Neural crest cell (in vitro differentiated cells): ENCODE results near the gene HES7. TPM values are rescaled to one million over a fixed set of nuclear protein-coding genes. Genes with fewer than 3 reads are reported as not detected.
A peak's percentile ranks its signal among the peaks of the same experiment; 100 is the strongest.

Experiments used
- DNase-seq: peaks from one replicate; pipeline ENCODE4 v3.0.0; 2021; ENCODE audit warnings: low read depth, mixed read lengths, low spot score
- H3K27ac Mint-ChIP-seq: one replicate; pipeline ENCODE4 v1.8.0; 2021; ENCODE audit warnings: mild to moderate bottlenecking, mixed read lengths; ENCODE audit not compliant: unreplicated experiment
- H3K27me3 Mint-ChIP-seq: 2 replicates; pipeline ENCODE4 v1.8.0; 2021; ENCODE audit warnings: low read depth, mild to moderate bottlenecking, mixed read lengths
- H3K36me3 Mint-ChIP-seq: 2 replicates; pipeline ENCODE4 v1.8.0; 2021; ENCODE audit warnings: low read depth, mild to moderate bottlenecking, mixed read lengths
- H3K4me1 Mint-ChIP-seq: 2 replicates; pipeline ENCODE4 v1.8.0; 2021; ENCODE audit warnings: mixed read lengths
- H3K4me3 Mint-ChIP-seq: one replicate; pipeline ENCODE4 v1.8.0; 2021; ENCODE audit warnings: mild to moderate bottlenecking, mixed read lengths
- H3K9me3 Mint-ChIP-seq: 2 replicates; pipeline ENCODE4 v1.8.0; 2021; ENCODE audit warnings: mixed read lengths
- total RNA-seq: library from RNA; stranded (reverse); gene quantifications from 2 replicates; pipeline ENCODE4 v1.2.1, GENCODE V29; 2021
- TF ChIP-seq, protein P1 (sequence below): fragments of 200-600 bp; sonication (generic); conservative IDR thresholded peaks from 2 replicates; pipeline ENCODE4 v1.5.0; 2021; ENCODE audit warnings: antibody characterized with exemption, mild to moderate bottlenecking

HES7 gene
- total RNA-seq, 1 donor from 2014 or later: 0.56 TPM

GRCh38 chr17:8122924-8123694, 797 bp downstream of the HES7 start:
- H3K4me1 Mint-ChIP-seq: peaks cover 74% of the 10 kb centered on the region
- peaks cover 90% of the 10 kb centered on the region for H3K27me3 Mint-ChIP-seq
- H3K36me3 Mint-ChIP-seq: peaks cover 15% of the 10 kb centered on the region
- TF ChIP-seq, protein P1, sequence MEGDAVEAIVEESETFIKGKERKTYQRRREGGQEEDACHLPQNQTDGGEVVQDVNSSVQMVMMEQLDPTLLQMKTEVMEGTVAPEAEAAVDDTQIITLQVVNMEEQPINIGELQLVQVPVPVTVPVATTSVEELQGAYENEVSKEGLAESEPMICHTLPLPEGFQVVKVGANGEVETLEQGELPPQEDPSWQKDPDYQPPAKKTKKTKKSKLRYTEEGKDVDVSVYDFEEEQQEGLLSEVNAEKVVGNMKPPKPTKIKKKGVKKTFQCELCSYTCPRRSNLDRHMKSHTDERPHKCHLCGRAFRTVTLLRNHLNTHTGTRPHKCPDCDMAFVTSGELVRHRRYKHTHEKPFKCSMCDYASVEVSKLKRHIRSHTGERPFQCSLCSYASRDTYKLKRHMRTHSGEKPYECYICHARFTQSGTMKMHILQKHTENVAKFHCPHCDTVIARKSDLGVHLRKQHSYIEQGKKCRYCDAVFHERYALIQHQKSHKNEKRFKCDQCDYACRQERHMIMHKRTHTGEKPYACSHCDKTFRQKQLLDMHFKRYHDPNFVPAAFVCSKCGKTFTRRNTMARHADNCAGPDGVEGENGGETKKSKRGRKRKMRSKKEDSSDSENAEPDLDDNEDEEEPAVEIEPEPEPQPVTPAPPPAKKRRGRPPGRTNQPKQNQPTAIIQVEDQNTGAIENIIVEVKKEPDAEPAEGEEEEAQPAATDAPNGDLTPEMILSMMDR: no peak
- H3K27ac Mint-ChIP-seq: peak overlapping the region; percentile 65
- H3K4me3 Mint-ChIP-seq: peak overlapping the region; percentile 88
- H3K9me3 Mint-ChIP-seq: peaks cover 3% of the 10 kb centered on the region
- peak; percentile 28 for DNase-seq

DNA sequence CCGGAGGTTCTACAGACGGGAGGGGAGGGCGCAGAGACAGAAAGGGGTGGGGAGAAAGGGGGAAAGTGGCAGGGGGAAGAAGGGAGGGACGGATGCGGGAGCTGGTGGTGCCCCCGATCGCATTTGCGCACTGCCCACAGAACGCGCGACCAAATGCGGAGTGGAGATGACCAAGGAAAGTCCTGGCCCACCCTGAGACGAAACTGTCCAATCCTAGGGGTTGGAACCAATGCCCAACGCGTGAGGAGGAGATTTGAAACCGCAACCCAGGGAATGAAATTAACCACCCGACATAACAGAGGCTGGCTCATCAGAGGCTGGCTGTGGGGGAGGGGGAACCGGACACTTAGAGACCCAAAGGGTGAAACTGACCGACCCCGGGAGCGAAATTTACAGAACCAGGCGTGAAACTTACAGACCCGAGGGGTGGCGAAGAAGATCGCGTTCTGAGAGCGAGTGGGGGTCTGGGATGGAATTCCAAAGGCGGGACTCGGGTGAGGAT, 1.4 kb downstream of the HES7 start:
- peak; percentile 11 for DNase-seq
- TF ChIP-seq, protein P1: no peak
- Mint-ChIP-seq H3K4me1 (peaks cover 80% of the 10 kb centered on the region), H3K27me3 (peaks cover 94% of the 10 kb centered on the region), H3K4me3 (peak overlapping the region; percentile 88), H3K36me3 (peaks cover 15% of the 10 kb centered on the region), H3K9me3 (peaks cover 3% of the 10 kb centered on the region), H3K27ac (no peak overlapping the region)

DNA sequence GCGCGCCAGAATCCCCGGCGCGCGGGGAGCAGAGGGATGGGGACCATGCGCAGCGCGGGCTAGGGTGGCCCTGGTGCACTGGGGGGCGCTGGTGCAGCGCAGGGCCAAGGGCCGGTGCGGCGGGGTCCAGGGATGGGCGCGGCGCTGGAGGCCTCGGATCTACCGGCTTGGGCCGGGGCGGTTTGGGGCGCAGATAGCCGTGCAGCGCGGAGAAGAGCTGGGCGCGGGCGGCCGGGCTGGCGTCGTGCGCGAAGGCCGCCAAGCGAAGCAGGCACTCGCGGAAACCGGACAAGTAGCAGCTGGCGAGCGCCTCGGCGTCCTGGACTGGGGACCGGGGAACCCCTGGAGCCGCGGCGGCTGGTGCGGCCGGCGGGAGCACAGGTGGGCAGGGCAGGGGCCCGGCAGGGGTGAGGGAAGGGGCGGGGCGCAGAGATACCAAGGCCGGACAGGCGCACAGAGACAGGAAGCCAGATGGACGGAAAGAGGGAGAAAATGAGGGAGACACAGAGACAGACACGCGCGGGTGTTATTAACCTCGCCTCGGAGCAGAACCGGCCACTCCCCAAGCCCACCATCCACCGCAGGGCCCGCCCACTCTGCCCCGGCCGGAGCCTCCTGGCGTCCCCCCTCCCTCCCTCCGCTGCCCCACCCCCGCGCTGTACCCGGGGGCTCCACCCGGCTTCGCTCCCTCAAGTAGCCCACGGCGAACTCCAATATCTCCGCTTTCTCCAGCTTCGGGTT, 2.1 kb downstream of the HES7 start:
- no peak overlapping the region for H3K27ac Mint-ChIP-seq
- peaks cover 15% of the 10 kb centered on the region for H3K36me3 Mint-ChIP-seq
- peaks cover 93% of the 10 kb centered on the region for H3K27me3 Mint-ChIP-seq
- peak; percentile 65 for DNase-seq
- TF ChIP-seq, protein P1: peak; percentile 53
- H3K4me3 Mint-ChIP-seq: peak overlapping the region; percentile 88
- H3K9me3 Mint-ChIP-seq: peaks cover 3% of the 10 kb centered on the region
- H3K4me1 Mint-ChIP-seq: peaks cover 76% of the 10 kb centered on the region

DNA sequence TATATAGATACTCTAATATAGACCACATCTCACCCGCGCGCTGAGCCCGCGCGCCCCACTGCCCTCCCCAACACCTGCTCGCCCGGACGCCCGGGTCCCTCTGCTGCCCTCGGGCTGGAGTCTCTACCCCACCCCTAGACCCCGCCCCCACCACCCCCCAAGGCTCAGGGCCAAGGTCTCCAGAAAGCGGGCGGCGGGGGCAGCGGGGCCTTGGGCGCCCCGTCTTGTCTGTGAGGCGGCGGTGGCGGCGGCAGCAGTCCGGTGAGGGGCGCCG, 2.6 kb downstream of the HES7 start:
- TF ChIP-seq, protein P1: no peak
- Mint-ChIP-seq H3K9me3 (peaks cover 3% of the 10 kb centered on the region), H3K4me3 (peak overlapping the region; percentile 96), H3K27ac (no peak overlapping the region), H3K27me3 (peaks cover 95% of the 10 kb centered on the region), H3K4me1 (peaks cover 72% of the 10 kb centered on the region), H3K36me3 (peaks cover 15% of the 10 kb centered on the region)
- no peak for DNase-seq

DNA sequence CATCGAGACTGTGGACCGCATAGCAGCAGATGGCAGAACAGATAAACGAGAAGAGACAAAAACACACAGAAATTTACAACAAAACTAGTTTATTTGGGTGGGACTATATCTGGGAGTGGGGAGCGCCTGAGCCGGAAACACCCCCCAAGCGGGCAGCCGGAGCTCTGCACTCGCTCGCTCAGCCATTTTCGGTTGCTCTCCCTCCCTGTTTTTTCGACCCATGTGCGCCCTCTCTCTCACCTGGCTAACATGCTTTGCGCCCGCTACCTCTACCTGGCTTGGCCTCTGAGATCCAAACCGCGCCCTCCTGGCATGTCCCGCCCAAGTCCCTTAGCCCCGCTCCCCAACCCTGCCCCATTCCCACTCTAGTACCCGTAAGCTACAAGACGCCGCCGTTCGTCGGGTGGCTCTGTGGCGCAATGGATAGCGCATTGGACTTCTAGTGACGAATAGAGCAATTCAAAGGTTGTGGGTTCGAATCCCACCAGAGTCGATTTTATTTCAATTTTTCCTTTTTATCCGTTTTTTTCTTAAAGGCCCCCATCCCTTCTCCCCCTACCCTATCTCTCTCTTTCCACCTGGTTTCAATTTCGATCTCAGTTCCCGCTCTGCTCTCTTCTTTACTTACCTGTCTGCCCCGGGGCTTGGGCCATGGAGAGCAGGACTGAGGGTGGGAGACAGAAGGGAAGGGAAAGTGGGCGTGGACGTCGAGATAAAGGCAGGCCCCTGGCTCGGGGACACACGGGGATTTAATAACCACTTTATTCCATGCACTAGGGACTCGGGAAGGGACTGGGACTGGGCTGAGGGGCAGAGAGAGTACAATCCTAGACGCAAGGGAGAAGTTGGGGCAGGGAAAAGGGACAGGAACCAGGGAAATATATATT, 3.1 kb downstream of the HES7 start:
- TF ChIP-seq, protein P1: peak; percentile 57
- peaks cover 3% of the 10 kb centered on the region for H3K9me3 Mint-ChIP-seq
- peaks cover 96% of the 10 kb centered on the region for H3K27me3 Mint-ChIP-seq
- peak overlapping the region; percentile 90 for H3K27ac Mint-ChIP-seq
- H3K36me3 Mint-ChIP-seq: peaks cover 15% of the 10 kb centered on the region
- peak overlapping the region; percentile 96 for H3K4me3 Mint-ChIP-seq
- DNase-seq: peak; percentile 64
- peaks cover 67% of the 10 kb centered on the region for H3K4me1 Mint-ChIP-seq
